OCI-LY3 (cell line): ENCODE data around the gene TCF12.
"Not testable (repeated sequence)": the region's sequence is repeated elsewhere in the genome, so short reads cannot be mapped to it uniquely, and the experiment has no call there.

Source experiments
- H2AFZ ChIP-seq: fragments of 200-600, 300-600 bp; shearing (Covaris generic); 2 replicates; pipeline ENCODE4 v1.6.0; 2014; ENCODE audit warnings: antibody characterized with exemption, low read depth, low read length
- H3K27ac ChIP-seq: fragments of 200-600, 300-600 bp; sonication (generic); 2 replicates; pipeline ENCODE4 v1.5.1; 2014; ENCODE audit warnings: mild to moderate bottlenecking, low read length, moderate library complexity, mixed read lengths
- H3K27me3 ChIP-seq: fragments of 200-600, 300-600 bp; sonication (generic); 2 replicates; pipeline ENCODE4 v1.6.1; 2014; ENCODE audit warnings: low read depth, low read length, mixed read lengths
- H3K36me3 ChIP-seq: fragments of 200-600, 300-600 bp; sonication (generic); replicated peaks from 2 replicates; pipeline ENCODE3; 2014; ENCODE audit warnings: low read depth, low read length, mixed read lengths
- H3K4me1 ChIP-seq: fragments of 300-600, 200-600 bp; sonication (generic); 2 replicates; pipeline ENCODE4 v1.6.1; 2014; ENCODE audit warnings: low read length, mixed read lengths
- H3K4me2 ChIP-seq: fragments of 200-600, 300-600 bp; sonication (generic); 2 replicates; pipeline ENCODE4 v1.6.1; 2014; ENCODE audit warnings: low read length, mixed read lengths
- H3K4me3 ChIP-seq: fragments of 300-600, 200-600 bp; sonication (generic); 2 replicates; pipeline ENCODE4 v1.5.1; 2014; ENCODE audit warnings: antibody characterized with exemption, mild to moderate bottlenecking, low read length, moderate library complexity
- H3K79me2 ChIP-seq: fragments of 300-600, 200-600 bp; shearing (Covaris generic); 2 replicates; pipeline ENCODE4 v1.6.1; 2014; ENCODE audit warnings: mild to moderate bottlenecking, low read length, mixed read lengths
- H3K9ac ChIP-seq: fragments of 300-600, 200-600 bp; shearing (Covaris generic); 2 replicates; pipeline ENCODE4 v1.6.0; 2014; ENCODE audit warnings: mild to moderate bottlenecking, low read length, moderate library complexity
- H3K9me3 ChIP-seq: fragments of 200-600, 300-600 bp; shearing (Covaris generic); 2 replicates; pipeline ENCODE4 v1.6.1; 2014; ENCODE audit warnings: low read length, mixed read lengths; ENCODE audit not compliant: insufficient read depth
- H4K20me1 ChIP-seq: fragments of 200-600, 300-600 bp; sonication (generic); 2 replicates; pipeline ENCODE4 v1.6.1; 2016; ENCODE audit warnings: low read length, mixed read lengths; ENCODE audit not compliant: insufficient read depth
- EZH2phosphoT487 ChIP-seq: fragments of 200-600 bp; shearing (Covaris generic); IDR thresholded peaks from 2 replicates; pipeline ENCODE4 v1.6.1; 2018; ENCODE audit warnings: antibody characterized with exemption, mixed run types, low read depth
- TF ChIP-seq, protein P1 (sequence below): fragments of 200-600, 300-600 bp; sonication (generic); IDR thresholded peaks from 2 replicates; pipeline ENCODE4 v1.5.1; 2014; ENCODE audit warnings: antibody characterized with exemption, low read length, low read depth

TCF12 gene

DNA sequence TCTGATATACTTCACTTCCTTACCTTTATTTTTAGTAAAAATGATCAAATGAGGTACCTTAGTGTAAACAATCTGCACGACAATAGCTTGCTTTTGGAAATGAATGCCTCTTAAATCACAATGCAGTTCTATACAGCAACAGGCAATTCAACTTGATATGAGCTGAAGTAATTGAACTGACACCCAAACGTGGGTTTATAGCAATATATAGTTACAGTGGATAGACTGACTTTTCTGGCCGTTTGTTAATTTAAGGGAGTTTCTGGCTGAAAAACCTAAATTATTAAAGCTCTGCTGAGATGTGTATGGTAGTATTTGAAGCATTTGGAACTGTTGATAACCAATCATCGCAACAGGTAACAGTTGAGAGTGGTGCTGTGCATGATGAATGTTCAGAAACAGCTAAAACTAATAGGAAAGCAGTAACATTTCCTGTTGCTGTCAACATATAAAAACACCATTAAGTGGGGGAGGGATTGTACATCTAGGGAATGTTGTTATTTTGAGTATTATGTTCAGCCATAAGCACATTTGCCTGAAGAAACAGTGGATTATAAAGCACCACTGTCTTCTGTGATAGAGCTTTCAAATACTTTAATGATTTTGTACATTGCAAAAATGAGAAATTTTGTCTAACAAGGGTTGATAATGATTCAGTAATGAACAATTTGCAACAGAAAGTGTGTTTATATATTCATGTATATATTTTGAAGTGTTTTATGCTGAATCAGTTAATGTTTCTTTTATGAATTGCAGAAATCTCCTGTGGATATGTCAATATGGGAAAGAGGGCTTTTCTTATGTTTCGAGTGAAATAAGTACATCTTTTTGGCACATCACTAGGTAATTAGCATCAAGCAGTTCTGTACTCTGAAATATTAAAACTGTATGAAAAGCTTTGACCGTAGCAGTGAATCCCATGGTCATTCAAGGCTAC, 176.1 kb downstream of the TCF12 start:
- H3K4me1 ChIP-seq, result peaks cover 5% of the 10 kb centered on the region; the same call in 1 of the 2 replicates
- no peak overlapping the region for H2AFZ ChIP-seq
- H3K4me3 ChIP-seq, result no peak overlapping the region
- no peak overlapping the region for H3K9ac ChIP-seq
- H3K79me2 ChIP-seq, result no peaks in the 10 kb centered on the region
- no peaks in the 10 kb centered on the region for H3K36me3 ChIP-seq
- no peak overlapping the region for H3K27ac ChIP-seq
- no peak for TF ChIP-seq EZH2phosphoT487
- TF ChIP-seq, protein P1, sequence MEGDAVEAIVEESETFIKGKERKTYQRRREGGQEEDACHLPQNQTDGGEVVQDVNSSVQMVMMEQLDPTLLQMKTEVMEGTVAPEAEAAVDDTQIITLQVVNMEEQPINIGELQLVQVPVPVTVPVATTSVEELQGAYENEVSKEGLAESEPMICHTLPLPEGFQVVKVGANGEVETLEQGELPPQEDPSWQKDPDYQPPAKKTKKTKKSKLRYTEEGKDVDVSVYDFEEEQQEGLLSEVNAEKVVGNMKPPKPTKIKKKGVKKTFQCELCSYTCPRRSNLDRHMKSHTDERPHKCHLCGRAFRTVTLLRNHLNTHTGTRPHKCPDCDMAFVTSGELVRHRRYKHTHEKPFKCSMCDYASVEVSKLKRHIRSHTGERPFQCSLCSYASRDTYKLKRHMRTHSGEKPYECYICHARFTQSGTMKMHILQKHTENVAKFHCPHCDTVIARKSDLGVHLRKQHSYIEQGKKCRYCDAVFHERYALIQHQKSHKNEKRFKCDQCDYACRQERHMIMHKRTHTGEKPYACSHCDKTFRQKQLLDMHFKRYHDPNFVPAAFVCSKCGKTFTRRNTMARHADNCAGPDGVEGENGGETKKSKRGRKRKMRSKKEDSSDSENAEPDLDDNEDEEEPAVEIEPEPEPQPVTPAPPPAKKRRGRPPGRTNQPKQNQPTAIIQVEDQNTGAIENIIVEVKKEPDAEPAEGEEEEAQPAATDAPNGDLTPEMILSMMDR, result no peak
- H3K9me3 ChIP-seq, result no peaks in the 10 kb centered on the region
- no peaks in the 10 kb centered on the region for H4K20me1 ChIP-seq
- H3K4me2 ChIP-seq, result no peak overlapping the region
- no peaks in the 10 kb centered on the region for H3K27me3 ChIP-seq

- H3K27me3 ChIP-seq, result no peaks in the 10 kb centered on the region
- H3K27ac ChIP-seq, result no peak overlapping the region
- no peaks in the 10 kb centered on the region for H3K36me3 ChIP-seq
- TF ChIP-seq, protein P1, result no peak
- no peak for TF ChIP-seq EZH2phosphoT487
- no peak overlapping the region for H2AFZ ChIP-seq
- no peak overlapping the region for H3K4me2 ChIP-seq
- H3K4me1 ChIP-seq, result peaks cover 10% of the 10 kb centered on the region
- H4K20me1 ChIP-seq, result no peaks in the 10 kb centered on the region
- H3K79me2 ChIP-seq, result no peaks in the 10 kb centered on the region
- no peaks in the 10 kb centered on the region for H3K9me3 ChIP-seq
- H3K4me3 ChIP-seq, result no peak overlapping the region
- no peak overlapping the region for H3K9ac ChIP-seq
These were observed 177.5 kb downstream of the TCF12 start for GRCh38 chr15:57095896-57096295.

- Histone ChIP-seq H3K27ac (no peak overlapping the region), H2AFZ (no peak overlapping the region), H3K27me3 (no peaks in the 10 kb centered on the region), H3K36me3 (peaks cover 5% of the 10 kb centered on the region), H3K79me2 (no peaks in the 10 kb centered on the region), H3K4me2 (no peak overlapping the region), H3K9ac (no peak overlapping the region), H3K4me1 (peaks cover 10% of the 10 kb centered on the region), H3K9me3 (no peaks in the 10 kb centered on the region), H3K4me3 (no peak overlapping the region), H4K20me1 (no peaks in the 10 kb centered on the region)
- TF ChIP-seq, protein P1, result no peak
- TF ChIP-seq EZH2phosphoT487, result no peak
These were observed 178.8 kb downstream of the TCF12 start for GRCh38 chr15:57097246-57097645.

DNA sequence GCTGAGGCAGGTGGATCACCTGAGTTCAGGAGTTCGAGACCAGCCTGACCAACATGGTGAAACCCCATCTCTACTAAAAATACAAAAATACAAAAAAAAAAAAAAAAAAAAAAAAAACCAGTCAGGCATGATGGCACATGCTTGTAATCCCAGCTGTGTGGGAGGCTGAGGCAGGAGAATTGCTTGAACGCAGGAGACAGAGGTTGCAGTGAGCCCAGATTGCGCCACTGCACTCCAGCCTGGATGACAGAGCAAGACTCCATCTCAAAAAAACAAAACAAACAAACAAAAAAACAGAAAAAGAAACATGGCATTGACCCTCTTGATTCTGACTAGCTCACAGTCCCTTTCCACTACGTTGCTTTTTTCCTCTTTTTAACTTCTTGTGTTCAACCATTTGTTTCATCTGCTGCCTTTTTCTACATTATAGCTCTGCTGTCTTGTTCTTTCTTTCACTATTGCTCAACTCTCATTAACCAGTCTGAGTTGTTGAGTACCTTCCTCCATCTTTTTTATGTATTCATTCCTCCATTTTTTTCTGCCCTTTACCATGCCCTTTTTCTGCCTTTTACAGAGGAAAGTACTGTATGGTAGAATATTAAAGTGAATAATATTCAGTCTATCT, 179.6 kb downstream of the TCF12 start:
- H3K79me2 ChIP-seq, H3K36me3 ChIP-seq, H3K4me2 ChIP-seq, H2AFZ ChIP-seq, H3K27me3 ChIP-seq, H3K9ac ChIP-seq, H3K9me3 ChIP-seq, H3K27ac ChIP-seq, H4K20me1 ChIP-seq, H3K4me3 ChIP-seq: not testable (repeated sequence)
- peaks cover 10% of the 10 kb centered on the region for H3K4me1 ChIP-seq
